ENCODE results near the gene TBC1D22B.

- TF ChIP-seq POLR2A (IDR thresholded peaks at IDR 0.05) = no peak
- no peak for TF ChIP-seq CTCF (IDR thresholded peaks at IDR 0.05)
Observed at GRCh38 chr6:37308069-37308815, 50.7 kb downstream of the TBC1D22B start.
